OCI-LY1 (cell line): ENCODE results near the gene AASS.

Source experiments
- H2AFZ ChIP-seq: fragments of 200-600 bp; sonication (generic), shearing (Covaris generic); 2 replicates; pipeline ENCODE4 v1.6.0; 2014; ENCODE audit warnings: antibody characterized with exemption, mild to moderate bottlenecking, low read length
- H3F3A ChIP-seq: fragments of 200-600 bp; sonication (generic), shearing (Covaris generic); 2 replicates; pipeline ENCODE4 v1.6.0; 2014; ENCODE audit warnings: mild to moderate bottlenecking, antibody characterized with exemption, low read length, moderate library complexity; ENCODE audit not compliant: insufficient read depth
- H3K27ac ChIP-seq: fragments of 200-600 bp; sonication (generic); 2 replicates; pipeline ENCODE4 v1.5.1; 2014; ENCODE audit warnings: low read length, mixed run types, mild to moderate bottlenecking, low read depth; ENCODE audit not compliant: poor library complexity, severe bottlenecking
- H3K27me3 ChIP-seq: fragments of 200-600 bp; sonication (generic); 2 replicates; pipeline ENCODE4 v1.6.0; 2014; ENCODE audit warnings: antibody characterized with exemption, mild to moderate bottlenecking, low read length, moderate library complexity; ENCODE audit not compliant: insufficient read depth
- H3K36me3 ChIP-seq: fragments of 200-600 bp; sonication (generic); 2 replicates; pipeline ENCODE4 v1.6.1; 2014; ENCODE audit warnings: mild to moderate bottlenecking, antibody characterized with exemption, low read length, moderate library complexity, mixed read lengths; ENCODE audit not compliant: insufficient read depth
- H3K4me1 ChIP-seq: fragments of 200-600 bp; sonication (generic); 2 replicates; pipeline ENCODE4 v1.5.1; 2014; ENCODE audit warnings: mild to moderate bottlenecking, low read length, moderate library complexity; ENCODE audit not compliant: insufficient read depth, severe bottlenecking
- H3K4me2 ChIP-seq: fragments of 200-600 bp; sonication (generic), shearing (Covaris generic); 2 replicates; pipeline ENCODE4 v1.6.1; 2014; ENCODE audit warnings: low read length
- H3K4me3 ChIP-seq: fragments of 200-600 bp; sonication (generic); 2 replicates; pipeline ENCODE4 v1.5.1; 2014; ENCODE audit warnings: low read length, low read depth, mild to moderate bottlenecking, mixed read lengths; ENCODE audit not compliant: poor library complexity, severe bottlenecking
- H3K79me2 ChIP-seq: fragments of 200-600 bp; shearing (Covaris generic); 2 replicates; pipeline ENCODE4 v1.6.1; 2016; ENCODE audit warnings: mixed run types, low read length, mixed read lengths; ENCODE audit not compliant: insufficient read depth
- H3K9ac ChIP-seq: fragments of 200-600 bp; sonication (generic), shearing (Covaris generic); 2 replicates; pipeline ENCODE4 v1.6.1; 2014; ENCODE audit warnings: mild to moderate bottlenecking, low read length, mixed read lengths
- H3K9me2 ChIP-seq: fragments of 200-600 bp; sonication (generic), shearing (Covaris generic); 2 replicates; pipeline ENCODE4 v1.6.1; 2014; ENCODE audit warnings: low read depth, mild to moderate bottlenecking, low read length, mixed read lengths
- H3K9me3 ChIP-seq: fragments of 200-600 bp; shearing (Covaris generic); 2 replicates; pipeline ENCODE4 v1.6.1; 2014; ENCODE audit warnings: low read length, mixed read lengths
- H4K20me1 ChIP-seq: fragments of 200-600 bp; sonication (generic), shearing (Covaris generic); 2 replicates; pipeline ENCODE4 v1.6.0; 2016; ENCODE audit warnings: mild to moderate bottlenecking, low read length; ENCODE audit not compliant: insufficient read depth
- EZH2 ChIP-seq: fragments of 200-600 bp; sonication (generic), shearing (Covaris generic); IDR thresholded peaks from 2 replicates; pipeline ENCODE4 v1.8.0; 2017; ENCODE audit warnings: borderline replicate concordance, mixed run types, mild to moderate bottlenecking, antibody characterized with exemption, low read length, moderate library complexity, mixed read lengths
- TF ChIP-seq, protein P1 (sequence below): fragments of 200-600 bp; sonication (generic), shearing (Covaris generic); IDR thresholded peaks from 2 replicates; pipeline ENCODE4 v1.5.1; 2017; ENCODE audit warnings: mild to moderate bottlenecking, antibody characterized with exemption, low read length, moderate library complexity, mixed read lengths

The AASS gene

GRCh38 chr7:122068999-122069398, 75.0 kb downstream of the AASS start:
- H3K4me2 ChIP-seq = no peak overlapping the region
- TF ChIP-seq, protein P1, sequence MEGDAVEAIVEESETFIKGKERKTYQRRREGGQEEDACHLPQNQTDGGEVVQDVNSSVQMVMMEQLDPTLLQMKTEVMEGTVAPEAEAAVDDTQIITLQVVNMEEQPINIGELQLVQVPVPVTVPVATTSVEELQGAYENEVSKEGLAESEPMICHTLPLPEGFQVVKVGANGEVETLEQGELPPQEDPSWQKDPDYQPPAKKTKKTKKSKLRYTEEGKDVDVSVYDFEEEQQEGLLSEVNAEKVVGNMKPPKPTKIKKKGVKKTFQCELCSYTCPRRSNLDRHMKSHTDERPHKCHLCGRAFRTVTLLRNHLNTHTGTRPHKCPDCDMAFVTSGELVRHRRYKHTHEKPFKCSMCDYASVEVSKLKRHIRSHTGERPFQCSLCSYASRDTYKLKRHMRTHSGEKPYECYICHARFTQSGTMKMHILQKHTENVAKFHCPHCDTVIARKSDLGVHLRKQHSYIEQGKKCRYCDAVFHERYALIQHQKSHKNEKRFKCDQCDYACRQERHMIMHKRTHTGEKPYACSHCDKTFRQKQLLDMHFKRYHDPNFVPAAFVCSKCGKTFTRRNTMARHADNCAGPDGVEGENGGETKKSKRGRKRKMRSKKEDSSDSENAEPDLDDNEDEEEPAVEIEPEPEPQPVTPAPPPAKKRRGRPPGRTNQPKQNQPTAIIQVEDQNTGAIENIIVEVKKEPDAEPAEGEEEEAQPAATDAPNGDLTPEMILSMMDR = no peak
- no peak for TF ChIP-seq EZH2
- H3K36me3 ChIP-seq = no peaks in the 10 kb centered on the region

DNA sequence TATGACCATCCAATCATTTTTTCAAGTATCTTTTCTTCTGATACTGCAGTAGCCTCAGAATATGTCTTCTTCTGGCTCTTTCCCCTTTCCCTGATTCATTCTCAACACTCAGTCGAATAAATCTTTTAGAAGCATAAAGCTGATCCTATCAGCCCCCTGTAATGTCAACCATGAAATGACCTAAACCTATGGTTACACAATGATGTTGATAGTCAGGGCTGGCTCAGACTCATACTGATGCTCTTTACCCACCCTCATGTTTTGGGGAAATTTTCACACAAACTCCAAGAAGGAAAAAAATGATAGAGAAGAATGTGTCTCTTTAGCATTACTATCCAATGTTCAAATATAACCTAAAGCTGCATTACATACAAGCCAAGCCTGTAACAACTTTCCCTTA, 76.0 kb downstream of the AASS start:
- Histone ChIP-seq H4K20me1 (no peaks in the 10 kb centered on the region), H3F3A (no peaks in the 10 kb centered on the region), H3K4me3 (no peak overlapping the region), H3K27me3 (no peaks in the 10 kb centered on the region), H3K4me1 (no peaks in the 10 kb centered on the region), H3K9ac (no peak overlapping the region), H3K9me3 (no peaks in the 10 kb centered on the region), H2AFZ (no peak overlapping the region), H3K4me2 (no peak overlapping the region), H3K79me2 (no peaks in the 10 kb centered on the region), H3K9me2 (no peaks in the 10 kb centered on the region), H3K36me3 (no peaks in the 10 kb centered on the region), H3K27ac (no peak overlapping the region)
- TF ChIP-seq, protein P1 = no peak
- TF ChIP-seq EZH2 = no peak

More at GRCh38 chr7:122068999-122069398, 75.0 kb downstream of the AASS start:
- Histone ChIP-seq H2AFZ (no peak overlapping the region), H3K4me1 (no peaks in the 10 kb centered on the region), H3F3A (no peaks in the 10 kb centered on the region), H3K4me3 (no peak overlapping the region), H3K9me2 (no peaks in the 10 kb centered on the region), H3K79me2 (no peaks in the 10 kb centered on the region), H3K27me3 (no peaks in the 10 kb centered on the region), H3K9me3 (no peaks in the 10 kb centered on the region), H3K9ac (no peak overlapping the region), H4K20me1 (no peaks in the 10 kb centered on the region), H3K27ac (no peak overlapping the region)

DNA sequence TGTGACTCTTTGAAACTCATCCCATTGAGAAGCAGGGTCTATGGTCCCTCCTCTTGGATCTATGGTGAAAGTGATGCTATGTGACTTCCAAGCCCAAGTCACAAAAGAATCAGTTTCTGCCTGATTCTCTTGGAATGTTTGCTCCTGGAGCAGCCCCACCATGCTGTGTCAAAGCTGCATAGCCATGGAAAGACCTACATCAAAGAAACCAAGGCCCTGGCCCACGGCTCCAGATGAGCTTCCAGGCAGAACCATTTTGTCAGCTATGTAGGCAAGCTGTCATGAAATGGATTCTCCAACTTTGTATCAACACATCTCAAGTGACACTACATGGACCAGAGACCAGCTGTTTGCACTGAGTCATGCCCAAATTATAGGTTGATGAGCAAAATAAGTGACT, 77.0 kb downstream of the AASS start:
- no peaks in the 10 kb centered on the region for H3F3A ChIP-seq
- no peaks in the 10 kb centered on the region for H3K9me2 ChIP-seq
- H2AFZ ChIP-seq = no peak overlapping the region
- H3K4me3 ChIP-seq = no peak overlapping the region
- no peak overlapping the region for H3K4me2 ChIP-seq
- TF ChIP-seq, protein P1 = no peak
- TF ChIP-seq EZH2 = no peak
- no peaks in the 10 kb centered on the region for H3K79me2 ChIP-seq
- no peaks in the 10 kb centered on the region for H3K9me3 ChIP-seq
- H3K27ac ChIP-seq = no peak overlapping the region
- H3K4me1 ChIP-seq = no peaks in the 10 kb centered on the region
- no peak overlapping the region for H3K9ac ChIP-seq
- no peaks in the 10 kb centered on the region for H3K36me3 ChIP-seq
- no peaks in the 10 kb centered on the region for H4K20me1 ChIP-seq
- H3K27me3 ChIP-seq = no peaks in the 10 kb centered on the region
